Pulmonary artery endothelial cell (primary cell): Measurements from ENCODE around the gene PRKCQ. TPM values are rescaled to one million over a fixed set of nuclear protein-coding genes. Genes with fewer than 3 reads are reported as not detected.

Experiments used
- DNase-seq: peaks from one replicate; pipeline ENCODE4 v3.0.0-alpha.2; 2011; ENCODE audit warnings: low read depth, low spot score
- total RNA-seq: library from RNA; depleted of rRNA; stranded (reverse); fragments of >200 nt; gene quantifications from 2 replicates; pipeline ENCODE4 v1.2.3, GENCODE V29; 2014

The PRKCQ gene
- total RNA-seq: 0.33 and 0.99 TPM in 2 replicates

DNA sequence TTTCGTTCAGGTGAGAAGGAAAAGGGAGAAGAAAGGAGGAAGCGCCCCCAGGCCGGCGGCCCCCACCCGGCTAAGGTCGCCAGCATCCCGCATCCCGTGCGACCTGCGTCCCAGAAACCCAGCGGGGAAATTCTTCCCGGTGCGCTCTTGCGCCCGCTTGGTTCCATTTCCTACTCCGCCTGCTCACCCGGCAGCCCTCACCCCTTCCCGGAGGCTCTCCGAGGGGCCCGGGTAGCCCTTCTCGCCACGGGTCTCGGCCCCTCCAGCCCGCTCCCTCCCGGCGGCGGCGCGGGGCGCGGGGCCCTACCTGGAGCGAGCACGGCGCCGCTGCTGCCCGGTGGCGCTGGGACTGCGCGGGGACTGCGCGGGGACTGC is at the start of gene PRKCQ:
PRKCQ (minus strand) TSS at position 373 of the 375 bp plus-strand sequence. CDS start 65,141 bp downstream, outside the sequence.
- no peak for DNase-seq

DNA sequence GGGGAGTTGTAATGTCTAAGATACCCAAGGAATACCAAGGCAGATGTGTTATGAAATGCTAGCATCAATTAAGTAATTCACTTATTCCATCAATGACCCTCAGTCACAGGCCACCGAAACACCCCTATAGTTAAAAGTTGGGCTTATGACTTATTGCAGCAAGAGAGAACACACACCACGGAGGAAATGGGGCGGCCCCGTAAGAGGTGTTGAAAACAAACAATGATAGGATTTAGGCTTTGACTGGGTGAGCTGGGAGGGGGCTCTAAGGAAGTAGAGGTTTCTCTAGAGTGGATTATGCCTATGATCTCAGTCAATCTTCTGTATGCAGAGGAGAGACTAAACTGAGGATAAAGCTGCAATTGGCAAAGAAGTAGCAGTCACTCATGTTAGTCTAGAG is 45.4 kb upstream of the PRKCQ start:
- no peak for DNase-seq

- DNase-seq: no peak
Observed at GRCh38 chr10:6624392-6624791, 44.3 kb upstream of the PRKCQ start.

DNA sequence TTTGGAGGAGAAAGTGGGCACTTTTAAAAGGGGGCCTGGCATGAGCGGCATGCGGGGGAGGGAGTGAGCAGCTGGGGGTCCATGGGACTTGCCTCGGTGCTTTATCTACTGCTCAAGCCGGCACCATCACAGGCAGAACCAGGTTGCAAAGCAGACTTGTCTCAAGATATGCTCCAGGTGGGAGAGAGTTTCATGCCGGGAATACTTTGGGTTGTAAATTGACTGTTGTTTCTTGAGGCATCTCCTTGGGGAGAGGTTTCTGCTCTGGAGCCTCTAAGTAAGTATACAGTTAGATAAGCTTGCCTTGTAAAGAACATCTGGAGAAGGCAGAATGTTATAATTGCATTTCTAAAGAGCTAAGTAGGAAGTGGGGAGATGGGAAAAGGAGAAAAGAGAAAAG is 42.8 kb upstream of the PRKCQ start:
- DNase-seq: no peak

DNA sequence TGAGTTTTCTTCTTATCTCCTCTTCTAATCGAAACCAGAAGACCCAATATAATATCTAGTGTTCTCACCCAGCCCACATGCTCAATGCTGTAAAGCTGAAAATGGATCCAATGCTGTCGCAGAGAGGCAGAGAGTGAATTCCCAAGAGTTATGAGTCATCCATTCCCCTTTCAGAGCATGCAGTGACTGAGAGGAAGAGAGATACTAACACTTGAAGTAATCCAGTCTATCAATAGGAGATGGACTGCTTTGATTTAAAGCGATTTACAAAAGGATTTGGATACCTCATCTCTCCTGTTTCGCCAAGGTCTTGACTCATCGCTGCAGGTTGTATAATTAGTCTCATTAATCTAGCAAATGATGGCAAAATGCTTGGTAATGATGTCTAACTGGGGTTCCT is 41.5 kb upstream of the PRKCQ start:
- no peak for DNase-seq

- no peak for DNase-seq
Observed at GRCh38 chr10:6619660-6620059, 39.6 kb upstream of the PRKCQ start.

- no peak for DNase-seq
Observed at GRCh38 chr10:6618340-6618739, 38.3 kb upstream of the PRKCQ start.

GRCh38 chr10:6617309-6618076 is 37.4 kb upstream of the PRKCQ start:
- DNase-seq: no peak

GRCh38 chr10:6615971-6616370 is 35.9 kb upstream of the PRKCQ start:
- no peak for DNase-seq

DNA sequence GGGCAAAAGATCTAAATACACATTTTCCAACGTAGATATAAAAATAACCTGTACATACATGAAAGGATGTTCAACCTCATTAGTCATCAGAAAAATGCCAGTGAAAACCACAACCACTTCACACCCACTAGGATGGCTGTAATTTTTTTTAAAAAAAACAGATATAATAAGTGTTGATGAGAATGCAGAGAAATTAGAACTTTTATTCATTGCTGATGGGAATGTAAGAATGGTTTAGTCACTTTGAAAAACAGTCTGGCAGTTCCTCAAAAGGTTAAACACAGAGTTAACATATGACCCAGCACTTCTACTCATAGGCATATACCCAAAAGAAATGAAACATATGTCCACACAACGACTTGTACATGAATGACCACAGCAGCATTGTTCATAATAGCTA is 32.3 kb upstream of the PRKCQ start:
- no peak for DNase-seq

- DNase-seq: no peak
Observed at GRCh38 chr10:6610647-6611046, 30.6 kb upstream of the PRKCQ start.

DNA sequence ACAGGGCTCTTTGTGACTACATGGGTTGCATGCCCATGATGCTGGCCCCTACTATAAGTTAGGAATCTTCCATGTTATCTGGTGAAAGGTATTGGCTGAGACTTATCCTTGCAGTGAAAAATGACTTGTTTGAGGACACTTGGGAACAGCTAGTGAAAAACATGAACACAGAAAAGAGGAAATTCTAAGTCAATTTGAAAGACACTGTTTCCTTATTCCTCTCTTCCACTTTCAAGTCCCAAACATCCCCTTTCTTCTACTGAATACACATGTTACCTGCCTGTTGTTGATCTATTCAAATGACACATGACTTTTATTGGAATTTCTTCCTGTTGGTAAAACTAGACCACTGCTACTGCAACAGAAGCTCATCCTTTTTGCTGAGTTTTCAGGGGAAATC is 29.5 kb upstream of the PRKCQ start:
- DNase-seq: no peak

GRCh38 chr10:6607778-6608177 is 27.7 kb upstream of the PRKCQ start:
- no peak for DNase-seq

- DNase-seq: no peak
Observed at GRCh38 chr10:6607182-6607581, 27.1 kb upstream of the PRKCQ start.

GRCh38 chr10:6603142-6604125 is 23.4 kb upstream of the PRKCQ start:
- DNase-seq: no peak

DNA sequence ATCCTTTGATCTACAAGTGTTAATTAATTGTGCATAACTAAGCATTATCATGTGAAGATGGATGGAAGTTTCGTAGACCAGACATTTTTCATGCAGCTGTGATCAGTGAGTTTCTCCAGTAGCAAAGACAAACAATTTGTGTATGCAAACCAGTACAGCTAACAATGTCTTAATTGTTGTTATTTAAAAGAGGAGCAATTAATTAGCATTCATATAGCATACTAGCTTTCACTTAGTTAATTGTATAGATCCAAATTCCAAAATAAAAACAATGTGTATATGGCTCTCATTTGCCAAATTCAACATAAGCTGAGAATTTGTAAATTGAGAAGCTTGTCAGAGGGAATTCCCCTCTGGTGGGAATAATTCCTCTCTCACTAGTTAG is 22.6 kb upstream of the PRKCQ start:
- DNase-seq: no peak

- DNase-seq: no peak
Observed at GRCh38 chr10:6602026-6602699, 22.1 kb upstream of the PRKCQ start.

DNA sequence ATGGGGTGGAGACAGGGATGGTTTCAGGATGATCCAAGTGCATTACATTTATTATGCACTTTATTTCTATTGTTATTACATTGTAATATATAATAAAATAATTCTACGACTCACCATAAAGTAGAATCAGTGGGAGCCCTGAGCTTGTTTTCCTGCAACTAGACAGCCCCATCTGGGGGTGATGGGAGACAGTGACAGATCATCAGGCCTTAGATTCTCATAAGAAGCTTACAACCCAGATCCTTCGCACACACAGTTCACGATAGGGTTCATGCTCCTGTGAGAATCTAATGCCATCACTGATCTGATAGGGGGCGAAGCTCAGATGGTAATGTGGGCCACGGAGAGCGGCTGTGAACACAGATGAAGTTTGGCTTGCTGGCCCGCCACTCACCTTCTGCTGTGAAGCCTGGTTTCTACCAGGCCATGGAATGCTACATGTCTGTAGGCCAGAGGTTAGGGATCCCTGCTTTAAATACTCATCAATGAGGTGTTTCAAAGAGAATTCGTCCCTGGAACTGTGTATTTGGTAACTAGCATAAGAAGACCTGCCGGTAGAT is 21.2 kb upstream of the PRKCQ start:
- DNase-seq: no peak

- no peak for DNase-seq
Observed at GRCh38 chr10:6600224-6600987, 20.3 kb upstream of the PRKCQ start.

GRCh38 chr10:6598679-6599078 is 18.6 kb upstream of the PRKCQ start:
- no peak for DNase-seq

DNA sequence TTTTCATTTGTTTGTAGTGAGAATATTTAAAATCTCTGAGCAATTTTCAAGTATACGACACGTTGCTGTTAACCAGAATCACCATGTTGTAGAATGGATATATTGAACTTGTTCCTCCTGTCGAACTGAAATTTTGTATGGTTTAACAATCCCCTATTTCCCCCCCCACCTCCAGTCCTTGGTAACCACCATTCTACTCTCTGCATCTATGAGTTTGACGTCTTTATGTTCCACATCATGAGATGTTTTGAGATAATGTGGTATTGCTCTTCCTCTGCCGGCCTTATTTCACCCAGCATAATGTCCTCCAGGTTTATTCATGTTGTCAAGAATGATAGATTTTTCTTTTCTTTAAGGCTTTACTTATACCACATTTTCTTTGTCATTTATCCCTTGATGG is 17.4 kb upstream of the PRKCQ start:
- no peak for DNase-seq
